ENCODE data around the gene SORCS2. TPM values are rescaled to one million over a fixed set of nuclear protein-coding genes. Genes with fewer than 3 reads are reported as not detected.

The SORCS2 gene
- total RNA-seq, 2 donors from 2014 or later = 1.5 to 1.7 TPM

GRCh38 chr4:7337196-7338058 is 145.1 kb downstream of the SORCS2 start:
- Histone ChIP-seq H3K27me3 (no peaks in the 10 kb centered on the region), H3K9me3 (no peaks in the 10 kb centered on the region), H3K4me3 (no peak overlapping the region), H3K27ac (no peak overlapping the region), H3K36me3 (no peaks in the 10 kb centered on the region), H3K4me1 (peaks cover 0 to under 1% of the 10 kb centered on the region in 2 donors)
- no peak for DNase-seq (ENCODE audit: low spot score)
- TF ChIP-seq, protein P1, sequence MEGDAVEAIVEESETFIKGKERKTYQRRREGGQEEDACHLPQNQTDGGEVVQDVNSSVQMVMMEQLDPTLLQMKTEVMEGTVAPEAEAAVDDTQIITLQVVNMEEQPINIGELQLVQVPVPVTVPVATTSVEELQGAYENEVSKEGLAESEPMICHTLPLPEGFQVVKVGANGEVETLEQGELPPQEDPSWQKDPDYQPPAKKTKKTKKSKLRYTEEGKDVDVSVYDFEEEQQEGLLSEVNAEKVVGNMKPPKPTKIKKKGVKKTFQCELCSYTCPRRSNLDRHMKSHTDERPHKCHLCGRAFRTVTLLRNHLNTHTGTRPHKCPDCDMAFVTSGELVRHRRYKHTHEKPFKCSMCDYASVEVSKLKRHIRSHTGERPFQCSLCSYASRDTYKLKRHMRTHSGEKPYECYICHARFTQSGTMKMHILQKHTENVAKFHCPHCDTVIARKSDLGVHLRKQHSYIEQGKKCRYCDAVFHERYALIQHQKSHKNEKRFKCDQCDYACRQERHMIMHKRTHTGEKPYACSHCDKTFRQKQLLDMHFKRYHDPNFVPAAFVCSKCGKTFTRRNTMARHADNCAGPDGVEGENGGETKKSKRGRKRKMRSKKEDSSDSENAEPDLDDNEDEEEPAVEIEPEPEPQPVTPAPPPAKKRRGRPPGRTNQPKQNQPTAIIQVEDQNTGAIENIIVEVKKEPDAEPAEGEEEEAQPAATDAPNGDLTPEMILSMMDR (IDR thresholded peaks at IDR 0.05) = no peak

GRCh38 chr4:7338059-7338452 is 145.7 kb downstream of the SORCS2 start:
- H3K4me1 ChIP-seq = no peaks in the 10 kb centered on the region
- H3K36me3 ChIP-seq = no peaks in the 10 kb centered on the region
- no peak for DNase-seq (ENCODE audit: low spot score)
- no peaks in the 10 kb centered on the region for H3K27me3 ChIP-seq
- H3K27ac ChIP-seq = no peak overlapping the region
- TF ChIP-seq, protein P1 (IDR thresholded peaks at IDR 0.05) = no peak
- no peak overlapping the region for H3K4me3 ChIP-seq
- no peaks in the 10 kb centered on the region for H3K9me3 ChIP-seq

- Histone ChIP-seq H3K9me3 (no peaks in the 10 kb centered on the region), H3K27me3 (no peaks in the 10 kb centered on the region), H3K4me3 (no peak overlapping the region), H3K4me1 (no peaks in the 10 kb centered on the region), H3K27ac (no peak overlapping the region), H3K36me3 (no peaks in the 10 kb centered on the region)
- TF ChIP-seq, protein P1 (IDR thresholded peaks at IDR 0.05) = no peak
- no peak for DNase-seq (ENCODE audit: low spot score)
Measured at GRCh38 chr4:7338876-7339623, 146.7 kb downstream of the SORCS2 start.

GRCh38 chr4:7339751-7340552 is 147.6 kb downstream of the SORCS2 start:
- no peak for DNase-seq (ENCODE audit: low spot score)
- TF ChIP-seq, protein P1 (IDR thresholded peaks at IDR 0.05) = no peak

GRCh38 chr4:7340553-7341433 is 148.5 kb downstream of the SORCS2 start:
- no peak overlapping the region for H3K27ac ChIP-seq
- no peaks in the 10 kb centered on the region for H3K36me3 ChIP-seq
- no peaks in the 10 kb centered on the region for H3K27me3 ChIP-seq
- H3K4me3 ChIP-seq = no peak overlapping the region
- TF ChIP-seq, protein P1 (IDR thresholded peaks at IDR 0.05) = no peak
- peaks cover 0 to 5% of the 10 kb centered on the region in 2 donors for H3K9me3 ChIP-seq
- DNase-seq (ENCODE audit: low spot score) = no peak
- no peaks in the 10 kb centered on the region for H3K4me1 ChIP-seq

More at GRCh38 chr4:7339751-7340552, 147.6 kb downstream of the SORCS2 start:
- Histone ChIP-seq H3K27ac (no peak overlapping the region), H3K27me3 (no peaks in the 10 kb centered on the region), H3K4me3 (no peak overlapping the region), H3K36me3 (no peaks in the 10 kb centered on the region), H3K9me3 (no peaks in the 10 kb centered on the region), H3K4me1 (no peaks in the 10 kb centered on the region)
